GM18502 (cell line): Measurements from ENCODE around the gene GNPTAB.

ENCODE experiments used
- ATAC-seq: cut with Tn5 transposase; IDR thresholded peaks from one replicate; pipeline ENCODE4 v1.9.1; 2021; ENCODE audit warnings: mild to moderate bottlenecking; ENCODE audit not compliant: unreplicated experiment, poor library complexity

Gene GNPTAB

DNA sequence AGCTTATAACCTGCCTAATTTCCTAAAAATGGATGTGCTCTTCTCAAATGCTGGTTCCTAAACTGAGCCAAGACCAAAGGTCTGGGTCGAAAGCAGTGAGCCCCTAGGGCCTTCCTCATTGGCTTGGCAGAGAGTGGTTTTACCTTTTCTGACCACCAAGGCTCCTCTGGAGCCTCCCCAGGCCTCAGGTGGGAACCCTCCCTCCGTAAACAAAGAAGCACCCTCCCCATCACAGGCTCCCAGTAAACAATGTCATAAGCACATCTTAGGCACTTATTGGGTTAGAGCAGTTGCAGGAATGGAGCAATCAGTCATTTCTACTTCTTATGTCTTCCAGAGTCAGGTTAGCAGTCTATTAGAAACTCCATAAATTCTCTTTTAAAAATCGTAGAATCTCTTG is 127.3 kb downstream of the GNPTAB start:
- ATAC-seq: no peak

DNA sequence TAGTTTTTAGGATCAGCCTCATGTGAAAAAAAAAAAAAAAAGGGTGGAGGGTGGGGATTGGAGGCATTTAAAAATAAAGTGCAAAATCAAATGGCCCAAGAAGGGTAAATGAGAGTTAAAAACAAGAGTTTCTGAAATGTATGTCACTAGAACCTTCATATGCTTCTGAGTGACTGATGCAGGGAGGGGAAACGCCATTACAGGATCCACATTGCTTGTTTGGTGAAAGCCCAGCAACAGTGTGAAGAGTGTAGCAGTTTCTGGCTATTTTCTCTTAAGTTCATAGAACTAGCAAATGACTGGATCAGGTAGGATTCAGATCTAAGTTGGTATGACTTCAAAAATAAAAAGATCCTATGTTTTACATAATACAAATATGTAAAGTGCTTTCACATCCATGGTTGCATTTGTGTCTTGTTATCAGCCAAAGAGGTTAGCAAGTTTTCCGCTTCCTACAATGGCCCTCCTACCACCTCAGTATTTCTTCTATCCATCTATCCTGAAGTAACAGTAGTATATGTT is 130.4 kb downstream of the GNPTAB start:
- ATAC-seq: no peak

DNA sequence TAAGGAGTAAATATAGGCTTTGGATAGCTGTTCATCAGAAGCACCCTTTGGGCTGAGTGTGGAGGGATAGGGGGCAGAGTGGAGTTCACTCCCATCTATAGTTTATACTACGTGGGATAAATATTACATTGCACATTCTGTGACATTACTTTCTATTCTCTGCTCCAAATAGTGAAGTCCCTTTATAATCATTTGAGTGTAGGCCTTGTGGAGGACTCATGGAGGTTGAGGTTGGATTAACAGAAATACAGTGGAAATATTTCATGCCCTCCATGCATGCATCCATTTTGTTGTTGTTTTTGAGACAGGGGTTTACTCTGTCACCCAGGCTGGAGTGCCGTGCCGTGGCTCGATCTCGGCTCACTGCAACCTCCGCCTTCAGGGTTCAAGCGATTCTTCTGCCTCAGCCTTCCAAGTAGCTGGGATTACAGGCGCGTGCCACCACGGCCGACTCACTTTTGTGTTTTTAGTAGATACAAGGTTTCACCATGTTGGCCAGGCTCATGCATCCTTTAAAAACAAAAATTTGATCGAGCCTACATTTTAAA is 131.9 kb downstream of the GNPTAB start:
- no peak for ATAC-seq

DNA sequence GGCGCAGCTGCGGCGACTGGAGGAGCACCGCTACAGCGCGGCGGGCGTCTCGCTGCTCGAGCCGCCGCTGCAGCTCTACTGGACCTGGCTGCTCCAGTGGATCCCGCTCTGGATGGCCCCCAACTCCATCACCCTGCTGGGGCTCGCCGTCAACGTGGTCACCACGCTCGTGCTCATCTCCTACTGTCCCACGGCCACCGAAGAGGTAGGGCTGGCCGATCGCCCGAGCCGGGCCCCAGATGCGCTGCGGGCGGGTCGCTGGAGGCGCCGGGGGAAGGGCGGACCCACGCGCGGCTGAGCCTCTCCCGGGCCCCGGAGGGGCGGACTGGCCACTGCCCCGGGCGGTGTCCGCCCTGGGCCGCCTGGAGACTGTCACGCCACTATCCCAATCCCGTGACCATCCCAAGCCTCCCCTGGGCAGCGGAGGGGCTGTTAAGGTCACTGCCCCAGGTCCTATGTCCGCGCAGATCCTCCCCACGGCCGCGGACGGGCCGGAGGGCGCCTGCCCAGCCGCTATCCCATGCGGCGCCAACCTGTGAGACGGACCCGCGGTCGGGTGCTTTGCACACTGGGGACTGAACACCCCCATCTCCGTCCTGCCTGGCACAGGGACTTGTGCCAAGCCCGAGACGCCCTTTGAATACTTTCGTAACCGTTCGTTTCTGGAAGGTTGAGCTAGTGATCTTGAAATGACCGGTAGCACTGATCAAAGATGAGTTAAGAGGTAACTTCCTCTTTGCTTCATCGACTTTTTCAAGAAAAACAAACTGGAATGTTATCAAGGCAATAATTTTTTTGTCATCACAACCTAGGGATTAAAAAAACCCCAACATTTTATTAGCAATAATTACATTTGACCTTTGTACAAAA is 132.6 kb downstream of the GNPTAB start:
- peak; percentile 46 for ATAC-seq

DNA sequence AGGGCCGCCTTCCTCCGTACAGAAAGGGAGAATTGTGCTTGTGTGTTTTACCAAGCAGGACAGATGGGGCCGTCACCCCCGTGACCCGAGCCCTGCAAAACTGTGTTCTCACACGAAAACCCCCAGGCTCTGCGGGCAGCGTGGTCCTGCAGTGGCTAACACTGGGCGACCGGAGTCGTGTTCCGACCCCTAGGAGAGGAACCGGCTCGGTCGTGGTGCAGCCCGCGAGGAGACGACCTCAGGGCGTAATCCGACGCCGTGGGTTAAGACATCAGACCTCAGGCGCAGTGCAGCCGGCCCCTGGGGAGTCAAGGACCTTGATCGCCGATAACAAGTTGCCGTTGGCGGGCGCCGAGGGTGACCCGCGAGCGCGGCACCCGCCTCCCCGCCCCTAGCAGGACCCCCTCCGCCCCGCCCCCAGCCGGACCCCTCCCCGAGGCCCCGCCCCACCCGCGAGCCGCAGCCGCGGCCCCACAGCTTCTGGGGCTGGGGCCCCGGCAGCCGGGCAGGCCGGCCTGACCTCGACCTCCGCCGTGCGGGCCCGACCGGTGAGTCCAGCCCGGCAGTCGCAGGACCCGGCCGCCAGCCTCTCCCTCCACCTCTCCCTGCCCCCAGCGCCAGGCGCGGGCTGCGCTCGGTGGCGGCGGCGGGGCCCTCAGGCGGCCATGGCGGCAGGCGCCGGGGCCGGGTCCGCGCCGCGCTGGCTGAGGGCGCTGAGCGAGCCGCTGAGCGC is 133.4 kb downstream of the GNPTAB start, which contains the start of gene CHPT1:
TSS of gene CHPT1 (plus strand) at position 444 of the 733 bp plus-strand sequence. CDS start at position 666, 222 bp downstream.
- ATAC-seq: peak; percentile 76

DNA sequence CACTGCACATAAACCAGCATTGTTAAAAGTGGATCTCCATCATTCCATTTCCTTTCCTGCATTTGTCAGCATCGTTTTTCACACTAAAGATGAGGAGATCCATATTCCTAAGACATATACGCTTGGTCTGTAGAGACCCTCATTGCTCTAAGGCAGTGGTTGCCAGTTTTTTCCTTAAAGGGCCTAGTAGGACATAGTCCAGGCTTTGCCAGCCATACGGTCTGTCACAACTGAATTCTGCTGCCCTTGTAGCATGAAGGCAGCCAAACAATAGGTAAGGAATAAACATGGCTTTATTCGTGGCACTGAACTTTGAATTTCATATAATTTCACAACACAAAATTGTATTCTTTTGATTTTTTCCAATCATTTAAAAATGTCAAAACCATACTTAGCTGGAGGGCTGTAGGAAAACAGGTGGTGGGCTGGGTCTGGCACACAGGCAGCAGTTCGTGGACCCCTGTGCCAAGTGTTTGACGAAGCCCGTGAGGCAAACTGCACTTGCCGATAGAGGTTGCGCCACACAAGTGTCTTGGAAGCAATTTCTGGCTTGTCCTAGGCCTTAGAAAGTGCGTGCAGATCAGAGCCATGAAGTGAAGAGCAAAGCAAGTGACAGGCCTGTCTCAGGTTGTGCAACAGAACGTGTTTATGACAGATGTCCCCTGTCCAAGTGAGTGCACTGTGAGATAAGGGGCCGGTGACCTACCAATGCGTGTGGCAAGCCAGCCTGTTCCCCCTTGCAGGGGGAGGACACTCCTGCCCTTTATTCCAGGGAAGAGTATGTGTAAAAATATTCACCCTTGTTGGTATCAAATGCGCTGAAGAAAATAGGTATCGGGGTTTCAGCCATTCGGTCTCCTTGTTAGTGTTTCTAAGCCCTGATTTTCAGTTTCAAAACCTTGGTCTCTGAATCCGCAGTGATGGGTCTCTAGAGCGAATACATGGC is 134.2 kb downstream of the GNPTAB start:
- ATAC-seq: peak; percentile 4

DNA sequence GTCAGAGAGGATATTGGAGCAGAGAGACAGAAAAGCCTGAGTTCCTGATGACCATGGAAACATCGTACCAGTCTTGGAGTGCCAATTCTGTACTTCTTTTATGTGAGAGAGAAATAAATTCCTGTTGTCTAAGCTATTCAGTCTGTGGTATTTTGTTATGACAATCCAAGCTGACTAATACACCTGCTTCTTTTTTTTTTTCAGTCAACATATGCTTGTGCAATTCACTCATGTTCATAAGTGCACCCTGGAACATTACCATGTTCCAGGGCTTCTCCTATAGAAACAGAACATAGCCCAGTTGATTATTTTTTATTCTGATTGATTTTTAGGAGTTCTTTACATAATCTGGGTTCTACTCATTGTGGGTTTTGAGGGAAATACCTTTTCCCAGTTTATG is 135.1 kb downstream of the GNPTAB start:
- ATAC-seq: no peak
